GM21390 (cell line): ENCODE measurements around the gene GOLGB1.
"Not testable (repeated sequence)": the region's sequence is repeated elsewhere in the genome, so short reads cannot be mapped to it uniquely, and the experiment has no call there.

Experiments
- ATAC-seq: cut with Tn5 transposase; IDR thresholded peaks from one replicate; pipeline ENCODE4 v1.9.1; 2021; ENCODE audit not compliant: unreplicated experiment

GOLGB1 gene

GRCh38 chr3:121743106-121743505, 6.4 kb downstream of the GOLGB1 start:
- not testable (repeated sequence) for ATAC-seq

- no peak for ATAC-seq
These were observed 8.6 kb downstream of the GOLGB1 start for GRCh38 chr3:121740896-121741295.

GRCh38 chr3:121739902-121740301, 9.6 kb downstream of the GOLGB1 start:
- no peak for ATAC-seq

- no peak for ATAC-seq
These were observed 11.9 kb downstream of the GOLGB1 start for GRCh38 chr3:121737644-121738043.

- no peak for ATAC-seq
These were observed 13.4 kb downstream of the GOLGB1 start for GRCh38 chr3:121736112-121736511.

DNA sequence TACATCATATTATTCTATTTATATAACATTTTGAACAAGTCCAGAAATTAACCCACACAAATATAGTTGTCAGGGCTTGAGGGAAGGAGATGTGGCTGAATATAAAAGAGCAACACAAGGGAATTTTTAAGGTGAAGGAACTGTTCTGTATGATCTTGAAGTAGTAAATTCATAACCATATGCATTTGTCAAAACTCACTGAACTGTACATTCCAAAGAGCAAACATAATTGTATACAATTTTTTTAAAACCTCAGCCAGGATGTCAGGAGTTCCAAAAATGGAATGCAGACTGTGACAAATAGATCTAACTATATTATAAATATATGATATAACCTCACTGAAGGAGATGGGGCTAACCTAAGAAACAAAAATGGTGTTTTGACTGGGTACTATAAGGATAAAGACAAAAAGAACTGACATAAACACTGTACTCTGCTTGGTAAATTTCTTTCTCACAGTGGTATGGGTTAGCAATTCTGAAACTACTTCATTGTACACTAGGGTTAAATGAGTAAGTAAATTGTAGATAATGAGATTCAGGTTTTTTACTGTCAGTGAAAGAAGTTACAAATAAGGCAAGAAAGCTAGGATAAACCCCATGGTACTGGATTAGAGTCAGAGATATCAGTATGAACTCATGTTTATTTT, 14.4 kb downstream of the GOLGB1 start:
- ATAC-seq = peak; percentile 86

GRCh38 chr3:121730940-121731687, 18.4 kb downstream of the GOLGB1 start:
- no peak for ATAC-seq

- peak; percentile 94 for ATAC-seq
These were observed 25.4 kb downstream of the GOLGB1 start for GRCh38 chr3:121724130-121724529.

DNA sequence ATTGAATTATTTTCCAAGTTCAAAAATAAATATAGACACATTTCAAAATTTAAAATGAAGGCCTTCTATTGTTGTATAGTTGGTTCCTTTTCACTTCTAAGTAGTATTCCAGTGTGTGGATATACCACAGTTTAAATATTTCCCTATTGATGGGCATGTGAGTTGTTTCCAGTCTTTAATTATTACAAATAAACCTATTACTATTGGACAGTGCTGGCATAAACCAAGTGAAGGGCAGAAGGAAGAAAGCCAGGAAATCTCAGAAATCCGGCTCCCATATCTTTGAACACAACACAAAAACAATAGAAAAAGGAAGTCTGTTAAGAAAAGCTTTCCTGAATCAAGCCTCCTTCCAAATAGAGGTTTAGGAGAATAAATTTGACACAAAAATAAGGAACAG, 26.1 kb downstream of the GOLGB1 start:
- no peak for ATAC-seq

DNA sequence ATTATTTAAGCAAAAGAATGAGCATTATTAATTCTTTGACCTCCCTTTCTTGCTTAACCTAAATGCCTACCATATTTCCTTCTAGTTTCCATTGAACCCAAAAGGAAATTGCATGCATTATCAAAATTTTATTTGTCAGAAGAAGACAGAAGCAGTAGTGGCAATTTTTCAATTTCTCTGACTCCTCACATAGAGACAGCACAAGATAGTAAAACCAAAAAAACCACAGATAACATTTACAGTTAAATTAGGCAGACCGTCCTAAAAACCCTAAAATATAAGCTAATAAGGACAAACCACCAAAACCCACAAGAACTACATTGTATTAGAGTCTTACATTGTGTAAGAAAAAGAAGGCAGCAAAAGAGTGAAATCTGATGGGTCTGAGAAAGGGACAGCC, 27.1 kb downstream of the GOLGB1 start:
- ATAC-seq = no peak

DNA sequence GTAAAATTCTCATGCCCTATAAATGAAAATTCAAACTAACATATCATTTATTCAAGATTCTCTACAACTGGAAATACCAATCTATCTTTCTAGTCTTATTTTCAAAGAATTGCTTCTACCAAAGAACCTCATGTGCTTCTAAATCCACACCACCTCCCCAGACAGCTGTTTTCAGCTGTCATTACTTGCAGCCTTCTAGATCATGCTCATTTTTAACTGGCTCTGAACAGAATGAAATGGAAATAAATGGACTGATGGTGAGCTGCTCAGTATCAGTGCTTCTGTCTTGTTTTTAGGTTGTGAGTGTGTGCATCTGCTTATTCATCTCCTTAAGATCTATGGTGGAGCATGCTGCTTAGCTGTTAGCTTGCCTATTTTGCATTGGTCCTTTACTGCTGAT, 29.4 kb downstream of the GOLGB1 start:
- ATAC-seq = no peak

DNA sequence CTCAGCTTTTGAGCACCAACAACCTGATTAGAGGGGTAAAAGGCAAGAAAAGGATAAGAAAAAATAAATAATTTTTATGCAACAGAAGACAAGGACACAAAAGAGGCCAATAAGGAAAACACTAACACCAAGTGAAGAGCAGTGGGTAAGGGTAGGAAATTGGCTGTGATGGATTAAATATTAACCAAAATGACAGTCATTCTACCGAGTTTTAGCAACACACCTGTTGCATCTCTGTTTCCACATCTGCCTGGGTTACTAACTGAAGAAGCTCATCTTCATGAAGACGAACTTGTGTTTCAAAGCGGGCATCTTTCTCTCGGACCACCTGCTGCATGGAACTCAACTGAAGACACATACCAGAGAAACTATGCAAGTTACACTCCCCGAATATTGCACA, 30.1 kb downstream of the GOLGB1 start:
- no peak for ATAC-seq

- no peak for ATAC-seq
These were observed 31.2 kb downstream of the GOLGB1 start for GRCh38 chr3:121718205-121718846.

DNA sequence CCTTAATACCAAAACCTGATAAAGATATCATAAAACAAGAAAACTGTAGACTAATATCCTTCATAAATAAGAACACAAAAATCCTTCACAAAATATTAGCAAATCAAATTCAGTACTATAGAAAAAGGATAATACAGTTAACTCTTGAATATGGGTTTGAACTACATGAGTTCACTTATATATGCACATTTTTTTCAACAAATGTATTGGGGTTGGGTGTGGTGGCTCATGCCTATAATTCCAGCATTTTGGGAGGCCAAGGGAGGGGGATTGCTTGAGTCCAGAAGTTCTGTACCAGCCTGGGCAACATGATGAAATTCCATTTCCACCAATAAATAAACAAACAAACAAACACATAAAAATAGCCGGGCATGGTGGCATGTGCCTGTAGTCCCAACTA, 39.2 kb downstream of the GOLGB1 start:
- ATAC-seq = no peak

DNA sequence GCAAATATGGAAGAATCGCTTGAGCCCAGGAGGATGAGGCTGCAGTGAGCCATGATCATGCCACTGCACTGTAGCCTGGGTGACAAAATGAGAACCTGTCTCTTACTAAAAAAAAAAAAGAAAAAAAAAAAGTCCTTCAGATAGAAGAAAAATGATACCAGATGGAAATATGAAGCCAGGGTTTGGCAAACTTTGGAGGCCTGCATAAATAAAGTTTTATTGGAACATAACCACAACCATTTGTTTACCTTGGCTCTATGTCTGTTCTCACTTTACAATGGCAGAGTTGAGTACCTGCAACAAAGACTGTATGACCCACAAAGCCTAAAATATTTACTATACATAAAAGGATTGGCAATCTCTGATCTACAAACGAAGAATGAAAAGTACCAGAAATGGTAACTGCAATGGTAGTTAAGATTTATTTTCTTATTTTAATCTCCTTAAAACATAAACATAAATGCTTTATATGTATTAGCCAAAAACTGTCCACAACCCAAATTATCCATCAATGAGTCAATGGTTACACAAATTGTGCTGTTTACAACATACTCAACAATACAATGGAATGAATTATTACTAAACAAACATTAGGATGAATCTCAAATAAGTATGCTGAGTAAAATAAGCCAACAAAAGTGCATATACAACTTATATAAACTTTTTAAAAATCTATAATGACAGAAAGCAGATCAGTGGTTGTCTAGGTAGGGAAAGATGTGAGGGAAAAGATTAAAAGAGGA, 41.8 kb downstream of the GOLGB1 start:
- ATAC-seq = no peak

- ATAC-seq = no peak
These were observed 44.0 kb downstream of the GOLGB1 start for GRCh38 chr3:121705541-121705940.

DNA sequence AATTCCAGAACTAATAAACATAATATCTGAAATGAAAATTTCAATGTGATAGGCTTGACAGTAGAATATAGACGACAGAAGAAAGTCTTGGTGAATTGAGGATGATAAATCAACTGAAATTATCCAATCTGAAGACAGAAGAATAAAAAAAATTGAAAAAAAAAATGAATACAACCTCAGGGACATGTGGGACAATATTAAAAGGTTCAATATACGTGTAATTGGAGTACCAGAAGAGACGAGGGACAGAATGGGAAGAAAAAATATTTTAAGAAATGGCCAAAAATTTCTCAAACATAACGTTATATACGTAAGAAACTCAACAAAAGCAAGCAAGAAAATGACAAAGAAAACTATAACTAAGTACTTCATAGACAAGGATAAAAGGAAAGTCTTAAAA, 45.6 kb downstream of the GOLGB1 start:
- ATAC-seq = no peak

DNA sequence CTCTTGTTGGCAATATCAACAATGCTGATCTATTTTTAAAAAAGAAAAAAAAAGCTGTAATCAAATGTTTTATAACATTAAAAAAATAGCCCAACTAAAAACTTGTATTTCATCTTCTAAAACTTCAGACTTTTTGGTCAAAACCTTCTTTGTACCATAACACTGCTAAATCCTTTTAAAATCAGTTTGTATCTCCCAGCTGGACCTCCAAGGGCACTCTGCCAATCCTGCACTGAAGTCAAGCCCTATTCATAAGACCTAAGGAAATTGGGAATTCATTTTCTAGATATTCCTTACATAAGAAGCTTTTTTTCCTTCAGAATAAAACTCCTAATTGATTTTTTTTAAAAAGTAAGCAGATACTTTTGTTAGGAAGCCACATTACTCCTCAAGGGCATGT, 50.6 kb downstream of the GOLGB1 start:
- no peak for ATAC-seq

DNA sequence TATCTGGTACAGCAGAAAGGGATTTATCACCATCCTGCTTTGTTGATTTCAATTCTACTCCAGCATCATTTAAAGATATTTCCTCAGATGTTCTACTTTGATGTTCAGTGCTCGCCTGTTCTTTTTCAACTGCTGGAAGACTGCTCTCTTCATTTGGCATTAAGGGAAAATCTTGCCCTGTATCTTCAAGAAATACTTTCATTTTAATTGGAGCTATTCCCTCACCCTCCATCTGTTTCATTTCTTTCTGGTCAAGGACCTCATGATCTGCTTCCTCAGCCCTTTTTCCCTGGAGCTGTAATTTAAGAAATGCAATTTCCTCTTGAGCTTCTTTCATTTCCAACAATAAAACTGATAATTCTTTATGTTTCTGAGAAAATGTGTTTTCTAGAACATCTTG, 51.1 kb downstream of the GOLGB1 start:
- ATAC-seq = no peak

DNA sequence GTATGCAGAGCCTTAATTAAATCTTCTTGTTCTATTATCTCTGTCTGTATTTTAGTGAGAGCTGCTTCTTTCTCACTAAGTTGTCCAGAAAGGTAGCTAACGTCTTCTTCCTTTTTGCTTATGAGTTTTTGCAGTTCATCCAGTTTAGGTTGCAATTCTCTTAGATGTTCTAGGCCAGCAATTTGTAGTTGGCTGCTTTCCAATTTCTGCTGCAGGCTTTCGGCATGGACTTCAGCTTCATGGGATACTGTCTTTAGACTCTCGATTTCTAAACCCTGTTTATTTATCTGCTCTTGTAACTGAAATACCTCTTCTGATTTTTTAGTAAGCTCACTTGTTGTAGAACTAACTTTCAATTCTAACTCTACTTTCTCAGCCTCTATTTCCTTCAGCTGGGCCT, 53.4 kb downstream of the GOLGB1 start:
- no peak for ATAC-seq

DNA sequence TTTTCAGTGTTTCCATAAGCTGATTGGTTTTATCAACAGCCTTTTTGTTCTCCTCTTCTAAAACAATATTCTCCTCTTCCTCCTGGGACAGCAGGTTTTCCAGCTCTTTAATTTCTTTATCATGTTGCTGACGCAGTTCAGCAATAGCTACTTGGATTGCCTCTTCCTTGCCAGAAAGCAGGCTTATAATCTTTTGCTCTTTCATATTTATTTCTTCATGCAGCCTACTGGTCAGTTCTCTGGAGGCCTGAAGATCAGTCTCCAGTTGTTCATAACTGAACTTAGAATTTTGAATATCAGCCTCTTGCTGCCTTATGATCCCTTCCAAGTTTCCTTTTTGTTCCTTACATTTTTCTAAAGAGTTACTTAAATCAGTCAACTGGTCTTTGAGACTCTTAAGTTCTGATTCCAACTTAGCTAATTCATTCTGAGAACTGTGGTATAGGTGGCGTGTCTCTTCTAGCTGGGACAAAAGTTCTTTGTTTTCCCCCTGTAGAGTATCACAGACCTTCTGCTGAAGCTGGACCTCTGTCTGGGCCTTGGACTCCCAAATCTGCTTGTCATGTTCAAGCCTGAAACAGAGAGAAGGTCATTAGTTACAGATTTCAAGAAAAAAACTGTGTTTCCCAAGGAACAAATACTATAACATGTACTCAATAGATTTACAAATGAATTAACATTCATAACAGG, 57.4 kb downstream of the GOLGB1 start:
- ATAC-seq = no peak
